ENCODE measurements around the gene GPR183.
"Not testable (repeated sequence)": the region's sequence is repeated elsewhere in the genome, so short reads cannot be mapped to it uniquely, and the experiment has no call there.

Gene GPR183

DNA sequence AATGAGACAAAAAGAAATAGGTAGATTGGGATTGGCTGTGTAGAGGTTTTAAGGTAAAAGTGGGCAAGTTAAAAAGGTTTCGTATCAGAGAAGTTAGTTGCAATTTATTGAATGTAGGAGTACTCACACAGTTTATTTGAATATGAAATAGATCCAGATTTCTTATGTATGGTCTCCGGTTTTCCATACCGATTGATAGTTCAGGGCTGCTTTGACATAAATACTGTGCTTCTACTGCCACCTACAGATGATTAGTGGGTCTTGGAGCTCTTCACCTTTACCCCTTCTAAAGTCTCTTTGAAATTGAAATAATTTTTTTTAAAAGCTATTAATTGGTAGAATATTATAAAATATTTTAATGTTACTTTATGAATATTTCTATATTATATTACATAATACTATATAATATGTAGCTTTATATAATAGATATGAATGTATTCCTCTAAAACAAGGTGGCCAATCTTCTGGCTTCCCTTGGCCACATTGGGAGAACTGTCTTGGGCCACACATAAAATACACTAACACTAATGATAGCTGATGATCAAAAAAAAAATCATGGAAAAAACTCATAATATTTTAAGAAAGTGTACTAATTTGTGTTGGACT, 41.3 kb downstream of the GPR183 start:
- DNase-seq: no peak

DNA sequence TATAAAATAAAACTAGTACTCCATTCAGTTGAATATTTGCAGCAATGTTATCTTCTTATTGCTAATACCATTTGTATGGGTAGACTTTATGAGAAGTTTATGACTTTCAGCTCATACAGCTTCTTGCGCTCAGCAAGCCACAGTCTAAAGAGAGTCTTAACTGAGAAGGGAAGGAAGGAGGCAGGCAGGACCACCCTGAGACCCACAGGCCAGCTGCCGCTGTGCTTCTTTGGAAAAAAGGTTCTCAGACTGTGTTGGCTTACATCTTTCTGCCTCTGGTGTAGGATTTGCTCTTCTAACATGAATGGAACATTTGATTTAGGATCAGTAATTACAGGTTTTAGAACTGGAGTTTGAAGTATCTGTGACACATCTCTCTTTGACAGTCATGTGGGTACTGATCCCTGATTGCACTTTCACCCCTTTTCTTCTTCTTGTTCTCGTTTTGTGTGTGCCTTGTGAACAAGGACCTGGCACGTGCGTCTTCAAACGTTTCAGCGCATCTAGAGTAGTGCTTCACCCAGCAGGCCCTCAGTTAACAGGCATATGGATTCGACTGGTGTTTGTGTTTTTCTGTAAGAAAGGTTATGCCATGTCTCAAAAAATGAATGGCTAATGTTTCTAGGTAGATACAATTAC, 41.9 kb downstream of the GPR183 start:
- DNase-seq: peak; percentile 67

DNA sequence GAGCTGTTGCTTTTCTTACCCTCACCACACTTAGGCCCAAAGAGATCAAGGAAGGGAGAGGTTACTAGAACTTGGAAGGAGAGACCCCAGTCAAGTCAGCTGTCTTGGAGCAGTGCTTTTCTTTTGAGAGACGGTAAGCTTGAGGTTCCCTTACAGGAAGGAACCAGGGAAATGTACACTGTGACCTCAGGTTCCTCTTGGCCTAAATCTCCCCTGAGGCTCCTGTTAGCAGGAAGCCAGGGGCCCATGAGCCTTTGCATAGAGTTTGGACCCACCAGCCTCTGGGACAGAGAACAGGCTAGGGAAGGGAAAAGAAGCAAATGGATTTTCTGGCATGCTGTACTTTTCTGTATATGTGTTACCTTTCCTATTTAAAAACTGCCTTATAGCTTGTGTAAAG, 43.1 kb downstream of the GPR183 start:
- DNase-seq: no peak

DNA sequence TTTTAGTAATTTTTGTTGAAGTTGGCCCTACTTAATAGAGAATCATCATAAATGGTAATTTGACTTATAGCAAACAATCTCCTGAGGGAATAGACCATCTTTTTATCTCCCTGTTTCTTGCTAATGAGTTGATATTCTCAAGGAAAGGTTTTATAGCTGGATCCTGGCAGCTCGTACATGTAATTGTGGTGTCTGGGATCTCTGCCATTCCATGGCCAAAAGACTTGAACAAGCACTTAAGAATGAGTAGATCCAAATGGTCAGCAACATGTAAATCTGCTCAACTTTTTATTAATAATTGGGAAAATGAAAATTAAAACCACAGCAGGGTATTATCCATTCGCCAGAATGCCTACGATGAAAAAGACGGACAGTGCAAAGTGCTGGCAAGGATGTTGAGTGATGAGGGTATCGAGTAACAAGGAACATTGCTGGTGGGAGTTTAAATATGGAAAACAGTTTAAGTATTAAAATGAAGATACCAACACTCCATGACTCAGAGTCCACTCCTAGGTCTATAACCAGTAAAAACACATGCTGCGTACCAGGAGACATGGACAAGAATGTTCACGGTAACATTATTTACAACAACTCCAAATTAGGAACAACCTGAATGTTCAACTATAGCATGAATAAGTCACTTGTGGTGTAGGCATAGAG, 43.9 kb downstream of the GPR183 start:
- no peak for DNase-seq

DNA sequence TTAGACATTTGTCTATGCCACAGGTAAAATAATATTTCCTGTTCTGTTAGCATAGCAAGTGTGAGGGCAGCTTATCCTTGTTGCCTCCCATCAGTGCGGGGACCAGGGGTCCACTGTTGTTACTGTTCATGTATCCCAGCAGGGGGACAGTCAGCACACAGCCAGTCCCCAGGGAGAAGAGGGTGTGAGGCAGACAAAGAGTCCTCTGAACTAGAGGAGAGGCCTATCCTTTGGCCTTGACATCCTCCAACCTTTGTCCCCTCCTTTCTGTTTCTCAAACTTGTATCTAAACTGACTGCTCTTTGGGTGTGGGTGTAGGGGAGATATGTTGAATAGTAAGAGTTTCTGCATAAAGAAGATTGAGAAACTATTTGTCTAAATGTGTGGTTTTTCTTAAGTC, 46.1 kb downstream of the GPR183 start:
- DNase-seq: no peak

DNA sequence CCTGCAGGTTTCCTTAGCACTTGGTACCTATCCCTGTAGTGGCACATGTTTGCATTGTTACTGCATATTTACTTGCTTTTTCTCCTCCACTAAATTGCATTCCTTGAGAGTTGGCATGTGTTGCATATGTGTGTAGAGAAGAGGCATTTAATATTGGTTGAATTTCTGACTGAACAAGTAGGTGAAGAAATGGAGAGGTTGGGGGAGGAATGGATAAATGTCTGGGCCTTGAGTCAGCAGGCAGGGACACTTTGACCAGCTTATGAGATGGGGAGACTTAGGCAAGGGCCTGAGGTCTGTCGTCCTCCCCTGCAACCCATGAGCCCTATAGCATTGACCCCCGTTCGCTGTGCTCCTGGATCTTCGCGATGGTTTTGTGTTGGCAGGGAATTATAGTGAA, 47.0 kb downstream of the GPR183 start:
- DNase-seq: no peak

DNA sequence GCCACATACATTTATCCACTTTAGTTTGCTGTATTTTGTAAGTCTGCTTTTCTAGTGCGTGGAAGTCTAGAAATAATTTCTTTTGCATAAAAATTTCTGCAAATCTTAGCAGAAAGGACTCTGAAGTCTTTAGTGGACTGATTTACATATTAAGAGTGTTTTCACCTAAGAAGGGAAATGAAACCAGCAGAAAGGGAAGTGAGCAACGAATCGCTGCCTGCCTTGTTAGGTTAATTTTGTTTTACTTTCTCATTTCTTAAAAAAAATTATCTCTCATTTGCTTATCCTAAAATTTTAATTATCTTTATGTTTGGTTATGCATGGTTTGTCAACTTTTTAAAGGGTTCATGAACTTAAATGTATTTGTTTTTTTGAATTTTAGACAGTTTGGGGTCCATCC, 48.3 kb downstream of the GPR183 start:
- DNase-seq: no peak

DNA sequence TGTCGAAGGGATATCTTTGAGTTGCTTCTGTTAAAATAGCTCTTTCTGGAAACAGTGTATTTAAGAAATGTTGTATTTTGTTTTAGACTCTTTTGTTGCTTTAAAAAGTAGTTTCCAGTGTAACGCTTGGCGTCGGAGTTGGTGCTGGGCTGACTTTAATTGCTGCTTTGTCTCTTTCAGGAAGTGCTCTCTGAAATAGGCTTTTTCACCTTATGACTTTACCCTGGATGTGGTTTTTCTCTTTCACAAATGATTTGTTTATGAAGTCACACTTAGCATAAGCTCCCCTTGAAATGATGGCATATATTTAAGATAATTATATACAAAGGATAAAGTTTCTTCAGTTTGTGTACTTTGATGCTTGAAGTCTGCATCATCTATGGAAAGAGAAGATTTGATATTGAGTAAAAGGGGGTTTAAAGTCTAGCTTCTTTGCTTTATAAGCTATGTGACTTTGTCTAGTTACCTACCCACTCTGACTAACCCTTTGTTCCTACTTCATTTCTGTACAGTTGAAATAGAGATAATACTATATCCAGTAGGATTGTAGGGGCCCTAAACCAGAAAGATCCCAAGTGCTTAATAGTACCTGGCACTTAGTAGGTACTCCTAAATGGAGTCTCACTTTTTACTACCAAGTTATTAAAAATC, 48.9 kb downstream of the GPR183 start, which contains the start of gene GPR18:
Gene GPR18, minus strand, starts transcription at position 170 of the 651 bp plus-strand sequence. CDS start 2,507 bp downstream, outside the sequence.
- peak; percentile 36 for DNase-seq

DNA sequence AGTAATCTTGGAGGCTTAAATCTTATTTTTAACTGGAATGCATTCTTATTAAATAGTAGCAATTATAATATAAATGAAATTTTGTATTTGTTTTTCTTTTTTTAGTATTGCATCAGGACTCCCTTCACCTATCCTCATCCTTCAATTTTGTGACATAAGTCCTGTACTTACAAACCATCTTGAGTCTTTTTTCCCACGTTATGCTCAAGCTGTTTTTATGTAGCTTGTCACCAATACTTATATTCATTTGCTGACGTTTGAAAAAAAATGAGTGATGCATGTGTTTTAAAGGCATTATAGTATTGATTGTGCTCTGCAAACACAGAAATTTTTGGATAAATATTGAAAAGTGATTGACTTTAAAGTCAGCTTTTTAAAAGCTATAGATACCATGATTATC, 49.9 kb downstream of the GPR183 start:
- DNase-seq: no peak

DNA sequence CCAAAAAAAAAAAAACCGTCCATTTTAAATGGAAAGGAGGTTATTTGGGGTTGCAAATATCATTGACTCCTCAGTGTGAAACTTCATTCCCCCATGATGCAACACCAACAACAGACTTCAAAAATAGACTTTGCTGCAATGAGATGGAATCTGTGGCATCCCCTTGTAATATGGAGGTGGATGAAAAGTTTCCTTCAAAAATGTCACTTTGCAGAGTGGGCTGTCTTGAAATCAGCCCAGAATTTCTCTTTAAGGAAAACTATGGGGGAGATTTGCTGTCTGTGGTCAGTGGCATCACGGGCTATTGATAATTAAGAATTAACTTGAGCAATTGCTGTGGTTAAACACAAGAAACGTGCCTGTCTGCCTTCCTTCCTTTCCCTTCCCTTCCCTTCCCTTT, 50.5 kb downstream of the GPR183 start:
- no peak for DNase-seq

DNA sequence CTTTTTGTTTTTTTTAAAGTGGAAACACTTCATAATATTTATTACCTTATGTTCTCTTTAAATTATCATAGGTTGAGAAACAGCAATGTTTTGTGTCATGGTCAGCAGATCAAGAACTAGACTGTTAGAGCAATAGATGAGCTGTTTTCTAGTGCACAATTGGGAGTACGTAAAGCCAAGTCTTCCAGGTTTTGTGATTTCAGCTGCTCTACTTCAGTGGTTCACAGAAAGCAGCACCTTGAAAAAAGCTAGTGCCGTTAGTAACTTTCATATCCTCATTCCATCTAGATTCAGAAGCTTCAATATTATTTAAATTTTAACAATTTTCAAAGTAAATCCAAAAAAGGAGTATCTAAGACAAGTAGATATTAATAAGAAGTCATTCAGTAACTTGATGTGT, 50.9 kb downstream of the GPR183 start:
- DNase-seq: no peak

DNA sequence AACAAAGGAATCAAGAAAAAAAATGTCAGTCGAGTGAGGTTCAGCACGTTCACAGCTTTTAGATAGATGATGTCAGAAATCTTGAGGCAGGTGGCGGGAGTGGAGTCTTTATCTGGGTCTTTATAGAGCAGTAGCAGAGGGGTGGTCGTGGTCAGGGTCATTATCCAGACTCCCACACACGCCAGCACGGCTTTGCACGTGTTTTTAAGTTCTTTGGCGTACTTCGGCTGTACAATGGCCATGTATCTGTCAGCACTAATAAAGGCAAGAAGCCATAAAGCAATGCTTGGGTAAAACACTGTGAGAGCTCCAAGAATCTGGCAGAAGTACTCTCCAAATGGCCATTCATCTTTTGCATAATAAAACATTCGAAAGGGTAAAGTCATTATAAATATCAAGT, 51.9 kb downstream of the GPR183 start:
- no peak for DNase-seq

DNA sequence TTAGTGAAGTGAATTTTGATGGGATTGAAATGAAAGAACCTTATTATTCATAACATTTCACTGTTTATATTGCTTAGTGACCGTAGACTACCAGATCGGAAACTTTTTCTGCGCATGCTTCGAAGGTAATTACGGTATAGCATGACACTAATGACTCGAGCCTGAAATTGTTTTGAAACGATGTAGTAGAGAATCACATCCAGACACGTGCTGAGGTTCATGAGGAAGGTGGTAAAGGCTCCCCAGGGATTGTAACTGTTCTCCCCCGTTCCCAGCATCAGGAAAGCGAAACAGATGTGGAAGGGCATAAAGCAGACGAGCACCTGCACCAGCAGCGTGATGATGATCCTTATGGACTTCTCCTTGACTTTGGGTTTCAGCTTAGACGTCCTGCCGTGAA, 52.4 kb downstream of the GPR183 start:
- DNase-seq: no peak

DNA sequence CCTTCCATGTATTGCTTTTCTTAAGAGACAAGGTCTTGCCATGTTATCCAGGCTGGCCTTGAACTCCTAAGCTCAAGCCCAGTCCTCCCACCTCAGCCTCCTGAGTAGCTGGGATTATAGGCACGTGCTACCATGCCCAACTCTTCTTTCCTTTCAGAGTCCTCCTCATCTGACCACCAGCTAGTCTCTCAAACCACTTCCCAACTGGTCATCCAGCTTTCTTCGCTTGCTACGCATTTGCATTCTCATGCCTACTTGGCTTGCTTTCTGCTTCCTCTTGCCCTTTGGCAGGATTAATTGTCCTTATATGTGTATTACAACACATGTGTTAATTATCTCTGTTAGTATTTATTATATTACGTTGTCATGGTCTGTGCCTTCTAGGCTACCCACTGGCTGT, 55.3 kb downstream of the GPR183 start:
- no peak for DNase-seq

DNA sequence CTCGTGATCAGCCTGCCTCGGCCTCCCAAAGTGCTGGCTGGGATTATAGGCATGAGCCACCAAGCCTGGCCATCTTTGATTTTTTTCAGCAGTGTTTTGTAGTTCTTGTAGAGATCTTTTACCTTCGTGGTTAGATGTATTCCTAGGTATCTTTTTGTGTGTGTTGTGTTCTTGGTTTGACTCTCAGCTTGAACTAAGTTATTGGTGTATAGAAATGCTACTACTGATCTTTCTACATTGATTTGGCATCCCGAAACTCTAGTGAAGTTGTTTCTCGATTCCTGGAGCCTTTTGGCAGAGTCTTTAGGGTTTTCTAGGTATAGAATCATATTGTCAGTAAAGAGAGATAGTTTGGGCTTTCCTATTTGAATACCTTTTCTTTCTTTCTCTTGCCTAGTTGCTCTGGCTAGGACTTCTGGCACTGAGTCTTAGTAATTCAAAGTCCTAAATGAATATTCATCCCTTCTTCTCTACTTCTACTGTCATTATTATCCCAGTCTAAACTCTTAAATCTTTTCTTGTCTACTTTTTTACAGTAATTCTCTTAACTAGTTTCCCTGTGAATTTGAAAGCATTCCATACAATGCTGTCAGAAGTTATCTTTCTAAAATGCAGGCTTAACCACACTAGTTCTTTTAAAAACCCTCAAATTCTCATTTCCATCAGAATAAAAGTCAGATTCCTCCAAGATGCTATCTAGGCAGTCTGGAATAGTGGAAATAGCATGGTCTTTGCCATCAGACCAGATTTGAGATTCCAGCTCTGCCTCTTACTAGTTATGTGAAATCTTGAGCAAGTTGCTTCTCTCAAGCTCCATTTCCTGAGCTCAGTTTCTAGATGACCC, 56.0 kb downstream of the GPR183 start:
- DNase-seq: no peak

DNA sequence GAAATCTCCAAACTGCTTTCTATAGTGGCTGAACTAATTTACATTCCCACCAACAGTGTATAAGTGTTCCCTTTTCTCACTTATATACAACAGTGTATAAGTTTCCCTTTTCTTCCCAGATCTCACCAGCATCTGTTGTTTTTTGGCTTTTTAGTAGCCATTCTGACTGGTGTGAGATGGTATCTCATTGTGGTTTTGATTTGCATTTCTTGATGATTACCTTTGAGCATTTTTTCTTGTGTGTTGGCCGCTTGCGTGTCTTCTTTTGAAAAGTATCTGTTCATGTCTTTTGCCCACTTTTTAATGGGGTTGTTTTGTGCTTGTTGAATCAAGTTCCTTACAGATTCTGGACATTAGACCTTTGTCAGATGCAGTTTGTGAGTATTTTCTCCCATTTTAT, 57.6 kb downstream of the GPR183 start:
- DNase-seq: not testable (repeated sequence)

DNA sequence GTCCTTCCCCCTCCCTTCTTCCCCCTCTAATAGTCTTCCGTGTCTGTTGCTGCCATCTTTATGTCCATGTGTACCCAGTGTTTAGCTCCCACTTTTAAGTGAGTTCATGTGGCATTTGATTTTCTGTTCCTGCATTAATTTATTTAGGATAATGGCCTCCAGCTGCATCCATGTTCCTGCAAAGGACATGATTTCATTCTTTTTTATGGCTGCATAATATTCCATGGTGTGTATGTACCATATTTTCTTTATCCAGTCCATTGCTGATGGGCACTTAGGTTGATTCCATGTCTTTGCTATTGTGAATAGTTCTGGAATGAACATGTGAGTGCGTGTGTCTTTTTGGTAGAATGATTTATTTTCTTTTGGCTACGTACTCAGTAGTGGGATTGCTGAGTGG, 58.0 kb downstream of the GPR183 start:
- DNase-seq: not testable (repeated sequence)

DNA sequence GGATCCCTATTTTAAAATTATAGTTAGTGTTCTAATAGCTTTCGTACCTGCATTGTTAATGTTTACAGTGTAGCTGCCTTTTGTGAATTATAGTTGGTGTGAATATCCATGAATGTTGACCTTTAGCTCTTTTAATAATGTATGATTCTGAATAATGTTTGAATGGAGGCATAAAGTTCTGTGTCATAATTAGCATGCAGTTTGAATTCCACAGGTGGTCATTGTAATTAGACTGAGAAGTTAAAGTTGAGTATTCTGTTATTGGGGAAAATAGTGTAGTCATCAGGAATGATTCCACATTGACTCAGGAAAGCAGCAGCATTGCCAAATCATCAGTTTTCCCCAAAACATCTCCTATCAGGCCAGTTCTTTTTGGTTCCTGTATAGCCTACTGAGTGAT, 61.1 kb downstream of the GPR183 start:
- no peak for DNase-seq

Data from activated naive CD4-positive, alpha-beta T cell treated with anti-CD3 and anti-CD28 coated beads, Interleukin-2, amount 50 U/mL, for 16 hours (primary cell).